KMS-11 (cell line): ENCODE data around the gene ZNF83.

Experiments
- H2AFZ ChIP-seq: fragments of 200-600 bp; sonication (generic); 2 replicates; pipeline ENCODE4 v1.6.1; 2016; ENCODE audit warnings: antibody characterized with exemption, mixed run types, low read depth
- H3K27ac ChIP-seq: fragments of 200-600 bp; sonication (generic); 2 replicates; pipeline ENCODE4 v1.6.1; 2016; ENCODE audit warnings: mild to moderate bottlenecking, mixed run types
- H3K27me3 ChIP-seq: fragments of 200-600 bp; sonication (generic); 2 replicates; pipeline ENCODE4 v1.6.1; 2017; ENCODE audit warnings: mild to moderate bottlenecking, low read depth, mixed run types, moderate library complexity; ENCODE audit not compliant: insufficient read depth
- H3K36me3 ChIP-seq: fragments of 200-600 bp; sonication (generic); 2 replicates; pipeline ENCODE4 v1.6.1; 2017; ENCODE audit warnings: mild to moderate bottlenecking, mixed run types; ENCODE audit not compliant: insufficient read depth
- H3K4me1 ChIP-seq: fragments of 200-600 bp; sonication (generic); 2 replicates; pipeline ENCODE4 v1.6.1; 2016; ENCODE audit warnings: mild to moderate bottlenecking, low read depth, mixed run types; ENCODE audit not compliant: poor library complexity, severe bottlenecking
- H3K4me2 ChIP-seq: fragments of 200-600 bp; sonication (generic); 2 replicates; pipeline ENCODE4 v1.7.0; 2016; ENCODE audit warnings: mild to moderate bottlenecking, mixed run types
- H3K4me3 ChIP-seq: fragments of 200-600 bp; sonication (generic); IDR thresholded peaks from 2 replicates; pipeline ENCODE4 v1.6.1; 2017; ENCODE audit warnings: low read depth, low read length, mixed read lengths; ENCODE audit not compliant: insufficient read depth
- H3K79me2 ChIP-seq: fragments of 200-600 bp; sonication (generic); 2 replicates; pipeline ENCODE4 v1.6.1; 2016; ENCODE audit warnings: low read depth, mixed run types; ENCODE audit not compliant: insufficient read depth
- H3K9ac ChIP-seq: fragments of 200-600 bp; sonication (generic); 2 replicates; pipeline ENCODE4 v1.6.1; 2016; ENCODE audit warnings: mild to moderate bottlenecking, mixed run types
- H4K20me1 ChIP-seq: fragments of 200-600 bp; sonication (generic); 2 replicates; pipeline ENCODE4 v1.6.1; 2016; ENCODE audit warnings: mild to moderate bottlenecking, mixed run types; ENCODE audit not compliant: insufficient read depth
- TF ChIP-seq, protein P1 (sequence below): fragments of 200-600 bp; sonication (generic); conservative IDR thresholded peaks from 2 replicates; pipeline ENCODE4 v1.6.1; 2017; ENCODE audit warnings: low read depth, mild to moderate bottlenecking, antibody characterized with exemption, low read length, moderate library complexity, mixed read lengths

Gene ZNF83

DNA sequence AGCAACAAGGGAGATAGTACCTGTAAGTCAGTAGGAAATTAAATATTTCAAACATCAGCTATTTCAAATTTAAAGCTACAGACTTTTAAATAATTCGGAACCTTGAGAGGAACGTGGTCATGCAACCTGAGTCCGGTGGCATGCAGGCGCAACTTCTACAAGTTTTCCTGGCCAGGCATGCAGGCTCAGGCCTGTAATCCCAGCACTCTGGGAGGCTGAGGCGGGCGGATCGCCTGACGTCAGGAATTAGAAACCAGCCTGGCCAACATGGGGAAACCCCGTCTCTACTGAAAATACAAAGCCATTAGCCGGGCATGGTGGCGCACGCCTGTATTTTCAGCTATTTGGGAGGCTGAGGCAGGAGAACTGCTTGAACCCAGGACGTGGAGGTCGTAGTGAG is 70.2 kb downstream of the ZNF83 start:
- no peak overlapping the region for H3K4me3 ChIP-seq

DNA sequence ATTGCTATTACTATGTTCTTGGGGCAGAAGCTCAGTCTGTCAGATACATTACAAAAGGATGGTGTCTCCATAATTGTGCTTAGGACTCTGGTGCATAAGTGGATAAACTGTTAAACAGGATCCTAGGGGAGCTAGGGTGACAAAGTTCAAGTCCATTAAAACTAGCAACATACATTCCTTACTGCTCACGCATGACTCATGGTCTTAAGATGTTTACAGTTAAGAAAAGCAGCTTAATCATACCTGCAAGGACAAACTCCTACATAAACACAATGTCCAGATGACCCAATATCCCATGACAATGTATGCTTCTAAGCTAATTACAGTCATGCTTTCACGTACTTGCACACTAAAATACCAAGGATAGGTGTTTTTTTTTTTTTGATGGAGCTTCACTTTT is 71.6 kb downstream of the ZNF83 start:
- TF ChIP-seq, protein P1, sequence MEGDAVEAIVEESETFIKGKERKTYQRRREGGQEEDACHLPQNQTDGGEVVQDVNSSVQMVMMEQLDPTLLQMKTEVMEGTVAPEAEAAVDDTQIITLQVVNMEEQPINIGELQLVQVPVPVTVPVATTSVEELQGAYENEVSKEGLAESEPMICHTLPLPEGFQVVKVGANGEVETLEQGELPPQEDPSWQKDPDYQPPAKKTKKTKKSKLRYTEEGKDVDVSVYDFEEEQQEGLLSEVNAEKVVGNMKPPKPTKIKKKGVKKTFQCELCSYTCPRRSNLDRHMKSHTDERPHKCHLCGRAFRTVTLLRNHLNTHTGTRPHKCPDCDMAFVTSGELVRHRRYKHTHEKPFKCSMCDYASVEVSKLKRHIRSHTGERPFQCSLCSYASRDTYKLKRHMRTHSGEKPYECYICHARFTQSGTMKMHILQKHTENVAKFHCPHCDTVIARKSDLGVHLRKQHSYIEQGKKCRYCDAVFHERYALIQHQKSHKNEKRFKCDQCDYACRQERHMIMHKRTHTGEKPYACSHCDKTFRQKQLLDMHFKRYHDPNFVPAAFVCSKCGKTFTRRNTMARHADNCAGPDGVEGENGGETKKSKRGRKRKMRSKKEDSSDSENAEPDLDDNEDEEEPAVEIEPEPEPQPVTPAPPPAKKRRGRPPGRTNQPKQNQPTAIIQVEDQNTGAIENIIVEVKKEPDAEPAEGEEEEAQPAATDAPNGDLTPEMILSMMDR: no peak
- no peaks in the 10 kb centered on the region for H3K4me1 ChIP-seq
- no peak overlapping the region for H3K9ac ChIP-seq
- no peak overlapping the region for H3K4me2 ChIP-seq
- no peaks in the 10 kb centered on the region for H4K20me1 ChIP-seq
- no peak overlapping the region for H3K4me3 ChIP-seq
- no peaks in the 10 kb centered on the region for H3K79me2 ChIP-seq
- H3K36me3 ChIP-seq: no peaks in the 10 kb centered on the region
- H3K27ac ChIP-seq: no peak overlapping the region
- no peak overlapping the region for H2AFZ ChIP-seq
- no peaks in the 10 kb centered on the region for H3K27me3 ChIP-seq

More for the DNA sequence above, 70.2 kb downstream of the ZNF83 start:
- Histone ChIP-seq H4K20me1 (no peaks in the 10 kb centered on the region), H2AFZ (no peak overlapping the region), H3K79me2 (no peaks in the 10 kb centered on the region), H3K9ac (no peak overlapping the region), H3K36me3 (no peaks in the 10 kb centered on the region), H3K4me1 (no peaks in the 10 kb centered on the region), H3K27ac (no peak overlapping the region), H3K27me3 (no peaks in the 10 kb centered on the region), H3K4me2 (no peak overlapping the region)
- TF ChIP-seq, protein P1: no peak

DNA sequence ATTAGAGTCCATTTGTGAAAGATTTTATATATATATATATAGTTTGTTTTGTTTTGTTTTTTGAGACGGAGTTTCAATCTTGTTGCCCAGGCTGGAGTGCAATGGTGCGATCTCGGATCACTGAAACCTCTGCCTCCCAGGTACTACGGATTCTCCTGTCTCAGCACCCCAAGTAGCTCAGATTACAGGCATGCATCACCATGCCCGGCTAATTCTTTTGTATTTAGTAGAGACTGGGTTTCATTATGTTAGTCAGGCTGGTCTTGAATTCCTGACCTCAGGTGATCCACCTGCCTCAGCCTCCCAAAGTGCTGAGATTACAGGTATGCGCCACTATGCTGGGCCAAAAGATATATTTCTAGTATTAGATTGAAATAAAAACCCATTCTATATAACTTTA is 72.0 kb downstream of the ZNF83 start:
- Histone ChIP-seq H3K27ac (no peak overlapping the region), H3K36me3 (no peaks in the 10 kb centered on the region), H3K4me2 (no peak overlapping the region), H2AFZ (no peak overlapping the region), H3K9ac (no peak overlapping the region), H3K79me2 (no peaks in the 10 kb centered on the region), H3K4me1 (no peaks in the 10 kb centered on the region), H4K20me1 (no peaks in the 10 kb centered on the region), H3K27me3 (no peaks in the 10 kb centered on the region), H3K4me3 (no peak overlapping the region)
- TF ChIP-seq, protein P1: no peak
